Fibroblast of villous mesenchyme (primary cell): ENCODE data around the gene SMARCD3. TPM values are rescaled to one million over a fixed set of nuclear protein-coding genes. Genes with fewer than 3 reads are reported as not detected.

Experiments used
- DNase-seq: peaks from one replicate; pipeline ENCODE4 v3.0.0-alpha.2; 2010; ENCODE audit warnings: low read depth
- H3K4me3 ChIP-seq: 2 replicates; pipeline ENCODE4 v1.5.1; 2011; ENCODE audit warnings: low read depth, mild to moderate bottlenecking, low read length
- CTCF ChIP-seq: IDR thresholded peaks from 2 replicates; pipeline ENCODE4 v1.5.1; 2012; ENCODE audit warnings: low read depth, mild to moderate bottlenecking, low read length; ENCODE audit not compliant: insufficient read depth
- total RNA-seq: library from RNA; depleted of rRNA; stranded (reverse); fragments of >200 nt; gene quantifications from 2 replicates; pipeline ENCODE4 v1.2.3, GENCODE V29; 2012

The SMARCD3 gene
- total RNA-seq, 1 donor: 32.0 TPM

- H3K4me3 ChIP-seq: no peak overlapping the region
- no peak for TF ChIP-seq CTCF
- DNase-seq: no peak
Observed at GRCh38 chr7:151254316-151254715, 5.8 kb upstream of the SMARCD3 start.

DNA sequence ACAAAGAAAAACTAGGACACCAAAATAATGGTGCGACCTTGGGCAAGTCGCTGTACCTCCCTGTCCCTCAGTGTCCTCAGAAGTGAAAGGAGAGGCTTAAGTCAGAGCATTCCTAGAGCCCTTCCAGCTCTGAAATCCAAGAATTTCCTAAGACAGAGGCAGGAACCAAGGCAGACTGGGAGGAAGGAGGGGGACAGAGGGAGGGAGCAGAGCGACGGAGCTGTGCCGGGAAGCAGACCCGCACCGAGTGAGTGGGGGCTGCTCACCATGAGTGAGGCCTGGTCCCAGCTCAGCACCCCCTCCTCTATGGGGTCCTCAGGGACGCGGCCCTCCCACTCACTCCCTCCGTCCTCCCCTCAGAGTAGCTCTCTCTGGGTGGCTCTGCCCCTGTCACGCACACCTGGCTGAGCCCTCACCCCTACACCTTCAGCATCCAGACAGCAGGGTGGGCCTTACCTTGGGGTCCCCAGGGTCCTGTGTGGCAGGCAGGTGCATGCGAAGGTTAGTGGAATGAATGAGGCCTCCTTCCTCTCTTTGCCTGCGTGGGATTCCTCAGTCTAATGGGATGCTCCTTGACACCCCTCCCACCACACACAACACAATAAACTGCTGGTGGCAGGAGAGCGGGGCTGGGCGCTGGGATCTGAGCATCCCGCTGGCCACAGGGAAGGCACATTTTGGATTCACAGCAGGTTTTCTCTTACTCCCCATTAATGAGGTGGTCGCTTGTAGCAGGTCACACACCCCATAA lies 4.6 kb upstream of the SMARCD3 start:
- DNase-seq: peak; percentile 21
- no peak for TF ChIP-seq CTCF
- H3K4me3 ChIP-seq: no peak overlapping the region

GRCh38 chr7:151252561-151252835 lies 4.0 kb upstream of the SMARCD3 start:
- no peak for TF ChIP-seq CTCF
- H3K4me3 ChIP-seq: peak overlapping the region; percentile 66
- DNase-seq: no peak

GRCh38 chr7:151251689-151252560 lies 3.4 kb upstream of the SMARCD3 start:
- TF ChIP-seq CTCF: no peak
- DNase-seq: peak; percentile 74
- peak overlapping the region; percentile 66 for H3K4me3 ChIP-seq

DNA sequence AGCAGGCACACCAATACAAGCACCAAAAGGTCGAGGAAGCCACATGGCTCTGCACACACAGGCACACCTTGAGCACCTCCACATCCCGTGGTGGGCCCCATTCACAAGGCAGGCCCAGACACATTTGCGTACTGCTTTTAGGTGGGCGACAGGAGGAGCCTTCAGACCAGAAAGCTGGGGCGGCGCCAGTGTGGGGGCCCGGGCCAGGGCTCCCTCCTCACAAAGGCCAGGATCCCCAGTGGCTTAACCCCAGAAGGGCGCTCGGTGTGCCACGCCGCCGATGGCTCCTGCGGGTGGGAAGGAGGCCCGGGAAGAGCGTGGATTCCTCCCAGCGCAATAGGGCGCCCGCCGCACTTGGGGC lies 2.8 kb upstream of the SMARCD3 start:
- peak overlapping the region; percentile 48 for H3K4me3 ChIP-seq
- no peak for TF ChIP-seq CTCF
- DNase-seq: no peak

GRCh38 chr7:151250181-151251132 lies 2.0 kb upstream of the SMARCD3 start:
- no peak for TF ChIP-seq CTCF
- H3K4me3 ChIP-seq: no peak overlapping the region
- DNase-seq: no peak
